ENCODE measurements around the gene RHBDF1.

Gene RHBDF1

GRCh38 chr16:74051-74746, 1.8 kb upstream of the RHBDF1 start:
- H3K27ac ChIP-seq, result peak overlapping the region; percentile 41 to 100
- DNase-seq (ENCODE audit: low spot score), result no peak
- TF ChIP-seq CTCF (IDR thresholded peaks at IDR 0.05), result no peak
- H3K4me3 ChIP-seq, result no peak overlapping the region

GRCh38 chr16:71540-72401, 660 bp downstream of the RHBDF1 start:
- peak overlapping the region; percentile 86 for H3K4me3 ChIP-seq
- no peak for TF ChIP-seq CTCF (IDR thresholded peaks at IDR 0.05)
- DNase-seq (ENCODE audit: low spot score), result peak; percentile 91
- H3K27ac ChIP-seq, result peak overlapping the region; percentile 87 to 100

- no peak for DNase-seq (ENCODE audit: low spot score)
- Histone ChIP-seq H3K4me3 (peak overlapping the region; percentile 86), H3K27ac (peak overlapping the region; percentile 87 to 100)
- no peak for TF ChIP-seq CTCF (IDR thresholded peaks at IDR 0.05)
Observed at GRCh38 chr16:71210-71539, 1.3 kb downstream of the RHBDF1 start.

GRCh38 chr16:69181-69580, 3.2 kb downstream of the RHBDF1 start:
- TF ChIP-seq CTCF (IDR thresholded peaks at IDR 0.05), result no peak
- peak overlapping the region; percentile 87 to 100 for H3K27ac ChIP-seq

GRCh38 chr16:67884-68789, 4.3 kb downstream of the RHBDF1 start:
- peak overlapping the region; percentile 29 to 100 for H3K27ac ChIP-seq

More at GRCh38 chr16:69181-69580, 3.2 kb downstream of the RHBDF1 start:
- peak overlapping the region; percentile 47 for H3K4me3 ChIP-seq
- no peak for DNase-seq (ENCODE audit: low spot score)

More at GRCh38 chr16:67884-68789, 4.3 kb downstream of the RHBDF1 start:
- TF ChIP-seq CTCF (IDR thresholded peaks at IDR 0.05), result no peak
- peak overlapping the region; percentile 47 for H3K4me3 ChIP-seq
- DNase-seq (ENCODE audit: low spot score), result no peak
